Body of pancreas (tissue), 4 donors: ENCODE results near the gene CTNNA2. TPM values are rescaled to one million over a fixed set of nuclear protein-coding genes. Genes with fewer than 3 reads are reported as not detected.

Experiments
- ATAC-seq: fragments of 150-250 bp; one replicate; pipeline ENCODE4 v1.9.1; 2016
- DNase-seq, 4 donors: peaks; one replicate each; pipeline ENCODE4 v3.0.0-alpha.2; 2019
- H3K27ac ChIP-seq, 4 donors: fragments of 200-600 bp; sonication (generic); 1 replicate in 3 of 4; 2 replicates in 1 of 4; pipeline versions ENCODE4 v1.5.1 to v1.6.1; 2016 to 2019; ENCODE audit warnings: mild to moderate bottlenecking in 1 of 4, mixed read lengths in 1 of 4, moderate library complexity in 1 of 4
- H3K27me3 ChIP-seq, 2 donors: fragments of 200-600 bp; sonication (generic); one replicate each; pipeline ENCODE4 v1.6.0; 2016; ENCODE audit warnings: mild to moderate bottlenecking in 1 of 2
- H3K36me3 ChIP-seq, 2 donors: fragments of 200-600 bp; sonication (generic); replicated peaks in 1 of 2; 2 replicates each; pipeline ENCODE4 v1.5.1; 2016; ENCODE audit warnings: low read depth in 2 of 2; ENCODE audit not compliant: insufficient read depth in 1 of 2
- H3K4me1 ChIP-seq: fragments of 200-600 bp; sonication (generic); one replicate; pipeline ENCODE4 v1.6.0; 2016
- H3K4me3 ChIP-seq, 2 donors: fragments of 200-600 bp; sonication (generic); 1 replicate in 1 of 2; 2 replicates in 1 of 2; pipeline ENCODE4 v1.5.1; 2016 to 2019
- H3K9me3 ChIP-seq, 3 donors: fragments of 200-600 bp; sonication (generic); 1 replicate in 2 of 3; 2 replicates in 1 of 3; pipeline ENCODE4 v1.5.1; 2016
- POLR2A ChIP-seq, 3 donors: fragments of 450-650 bp; IDR thresholded peaks; one replicate each; pipeline ENCODE4 v1.6.1; 2016; ENCODE audit warnings: antibody characterized with exemption in 3 of 3, mild to moderate bottlenecking in 2 of 3
- WGBS, 2 donors: methylation state at CpG; one replicate each; pipeline ENCODE4 v1.1.5; 2017; 5-methylcytosine and 5-hydroxymethylcytosine counted together
- intact Hi-C: fragments of 100-400 bp; cut with DNase I; formaldehyde crosslinking; loops from one replicate; pipeline ENCODE4 v1.15.1; 2023
- total RNA-seq, 2 donors: library from RNA; depleted of rRNA; stranded (reverse); fragments of >200 nt; gene quantifications; one replicate each; pipeline ENCODE4 v1.1.0, GENCODE V29; 2016
- TF ChIP-seq, protein P1 (sequence below), 7 experiments: fragments of 450-650 bp in 4 of 7; fragments of 200-600 bp in 3 of 7; sonication (generic) in 3 of 7; IDR thresholded peaks; one replicate each; pipeline ENCODE4 v1.5.1; 2016 to 2019; ENCODE audit warnings: antibody characterized with exemption in 7 of 7

CTNNA2 gene
- total RNA-seq, 2 donors from 2014 or later: 0.52 to 29.3 TPM

DNA sequence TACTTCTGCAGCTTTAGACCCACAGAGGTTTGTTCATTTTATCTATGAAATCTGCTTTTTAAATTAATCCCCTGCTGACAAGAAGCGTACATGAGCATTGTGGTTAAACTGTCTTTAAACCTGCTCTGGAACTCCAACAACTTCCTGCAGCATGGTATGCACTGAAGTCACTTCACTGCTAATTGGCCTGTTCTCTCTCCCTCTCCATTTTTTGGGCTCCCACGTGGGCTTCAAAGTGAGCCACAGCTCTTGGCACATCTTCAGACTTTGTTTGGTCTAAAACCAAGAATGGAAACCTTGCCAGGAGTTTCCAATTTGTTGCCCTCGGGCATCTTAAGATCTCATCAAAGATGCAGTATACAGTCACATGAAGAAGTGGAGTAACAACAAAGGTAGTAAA is 480.3 kb downstream of the CTNNA2 start:
- Histone ChIP-seq H3K4me3 (no peak overlapping the region), H3K27ac (no peak overlapping the region), H3K36me3 (no peaks in the 10 kb centered on the region), H3K4me1 (no peaks in the 10 kb centered on the region), H3K27me3 (no peaks in the 10 kb centered on the region), H3K9me3 (no peaks in the 10 kb centered on the region)
- no peak for DNase-seq
- intact Hi-C loops: no loop called here
- WGBS, 2 donors: 26 to 29% methylated on average over 3 of the region's 3 CpGs
- no peak for TF ChIP-seq POLR2A (IDR thresholded peaks at IDR 0.05)
- TF ChIP-seq, protein P1, sequence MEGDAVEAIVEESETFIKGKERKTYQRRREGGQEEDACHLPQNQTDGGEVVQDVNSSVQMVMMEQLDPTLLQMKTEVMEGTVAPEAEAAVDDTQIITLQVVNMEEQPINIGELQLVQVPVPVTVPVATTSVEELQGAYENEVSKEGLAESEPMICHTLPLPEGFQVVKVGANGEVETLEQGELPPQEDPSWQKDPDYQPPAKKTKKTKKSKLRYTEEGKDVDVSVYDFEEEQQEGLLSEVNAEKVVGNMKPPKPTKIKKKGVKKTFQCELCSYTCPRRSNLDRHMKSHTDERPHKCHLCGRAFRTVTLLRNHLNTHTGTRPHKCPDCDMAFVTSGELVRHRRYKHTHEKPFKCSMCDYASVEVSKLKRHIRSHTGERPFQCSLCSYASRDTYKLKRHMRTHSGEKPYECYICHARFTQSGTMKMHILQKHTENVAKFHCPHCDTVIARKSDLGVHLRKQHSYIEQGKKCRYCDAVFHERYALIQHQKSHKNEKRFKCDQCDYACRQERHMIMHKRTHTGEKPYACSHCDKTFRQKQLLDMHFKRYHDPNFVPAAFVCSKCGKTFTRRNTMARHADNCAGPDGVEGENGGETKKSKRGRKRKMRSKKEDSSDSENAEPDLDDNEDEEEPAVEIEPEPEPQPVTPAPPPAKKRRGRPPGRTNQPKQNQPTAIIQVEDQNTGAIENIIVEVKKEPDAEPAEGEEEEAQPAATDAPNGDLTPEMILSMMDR (IDR thresholded peaks at IDR 0.05): no peak
- ATAC-seq: no peak

DNA sequence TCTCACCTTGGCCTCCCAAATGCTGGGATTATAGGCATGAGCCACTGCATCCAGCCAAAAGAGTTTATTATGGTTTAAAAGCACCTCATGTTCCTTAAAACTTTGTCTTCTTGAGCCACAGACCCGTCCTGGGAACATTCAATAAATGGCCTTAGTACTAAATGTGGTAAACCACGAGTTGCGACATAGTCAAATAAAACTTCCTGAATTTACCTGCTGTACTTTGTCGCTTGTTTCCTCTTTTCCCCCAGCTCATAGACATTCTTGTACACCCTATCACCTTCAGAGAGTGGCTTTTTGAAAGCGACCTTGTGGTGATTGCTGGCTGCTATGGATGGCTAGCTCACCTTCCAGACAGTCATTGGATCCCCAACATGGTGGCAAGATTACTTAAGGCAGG is 481.3 kb downstream of the CTNNA2 start:
- intact Hi-C loops: no loop called here
- no peak overlapping the region for H3K27ac ChIP-seq
- WGBS, 2 donors: 47 to 62% methylated on average over 5 of the region's 5 CpGs
- H3K27me3 ChIP-seq: no peaks in the 10 kb centered on the region
- no peak for DNase-seq
- H3K9me3 ChIP-seq: no peaks in the 10 kb centered on the region
- no peak for TF ChIP-seq POLR2A (IDR thresholded peaks at IDR 0.05)
- TF ChIP-seq, protein P1 (IDR thresholded peaks at IDR 0.05): no peak
- no peak overlapping the region for H3K4me3 ChIP-seq
- H3K4me1 ChIP-seq: no peaks in the 10 kb centered on the region
- no peak for ATAC-seq
- H3K36me3 ChIP-seq: no peaks in the 10 kb centered on the region

DNA sequence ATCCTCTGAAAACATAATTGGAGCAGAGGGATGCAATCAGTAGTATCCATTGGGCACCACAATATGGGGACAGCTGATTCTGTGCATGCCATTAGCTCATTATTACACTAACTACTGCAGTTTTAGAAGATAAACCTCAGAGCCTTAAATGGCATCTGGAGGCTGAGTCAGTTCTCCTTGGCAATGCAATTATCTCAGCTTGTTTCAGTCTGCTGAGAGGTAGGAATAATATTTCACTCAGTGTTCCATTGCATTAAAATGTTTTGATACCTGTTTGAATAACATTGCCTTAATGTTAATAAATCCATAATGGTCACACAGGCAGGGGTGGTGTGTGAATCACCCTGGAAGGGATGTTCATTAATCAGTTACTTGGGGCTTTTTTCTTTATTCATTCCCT is 482.1 kb downstream of the CTNNA2 start:
- no peak for DNase-seq
- Histone ChIP-seq H3K36me3 (no peaks in the 10 kb centered on the region), H3K27ac (no peak overlapping the region), H3K27me3 (no peaks in the 10 kb centered on the region), H3K4me3 (no peak overlapping the region), H3K9me3 (no peaks in the 10 kb centered on the region), H3K4me1 (no peaks in the 10 kb centered on the region)
- intact Hi-C loops: no loop called here
- TF ChIP-seq, protein P1 (IDR thresholded peaks at IDR 0.05): no peak
- TF ChIP-seq POLR2A (IDR thresholded peaks at IDR 0.05): no peak
- ATAC-seq: no peak

DNA sequence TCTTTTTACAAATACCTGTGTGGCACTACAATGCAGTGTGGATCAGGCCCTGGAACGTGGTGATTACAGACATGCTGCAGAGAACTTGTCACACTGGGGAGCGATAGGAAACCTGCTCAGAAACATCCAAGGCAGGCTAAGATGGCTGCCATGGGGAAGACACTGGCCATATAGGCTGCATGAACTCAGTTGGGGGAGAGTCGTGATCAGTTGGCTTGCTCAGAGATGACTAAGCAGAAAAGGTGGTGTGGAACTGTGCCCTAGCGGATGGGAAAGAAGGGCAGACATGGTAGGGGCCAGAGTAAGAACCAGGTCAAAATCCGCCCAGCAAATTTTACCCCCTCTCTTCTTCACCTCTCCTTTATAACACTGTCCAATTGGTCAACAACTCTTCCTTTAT is 483.9 kb downstream of the CTNNA2 start:
- H3K27me3 ChIP-seq: no peaks in the 10 kb centered on the region

DNA sequence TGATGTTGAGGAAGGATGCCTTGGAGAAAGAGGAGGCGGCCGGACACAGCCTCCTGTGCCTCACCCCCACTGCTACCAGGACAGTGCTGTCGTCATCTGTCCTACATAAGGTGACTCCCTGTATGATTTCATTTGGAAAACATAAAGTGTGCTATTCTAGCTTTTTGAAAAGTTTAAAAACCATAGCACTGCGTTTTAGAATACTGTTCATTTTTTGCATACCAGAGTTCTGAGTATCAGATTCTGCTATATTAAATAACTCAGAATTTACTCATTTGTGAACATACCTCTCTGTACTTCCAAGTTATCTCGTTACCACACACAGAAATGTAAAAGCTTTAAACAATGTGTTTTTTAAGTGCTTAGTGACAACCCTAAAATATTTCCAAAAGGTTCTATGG is 488.9 kb downstream of the CTNNA2 start:
- DNase-seq (no peak), ATAC-seq (no peak)
- WGBS, 2 donors: 45 to 48% methylated on average over 5 of the region's 5 CpGs
- H3K36me3 ChIP-seq: no peaks in the 10 kb centered on the region
- intact Hi-C loops: no loop called here
- no peak overlapping the region for H3K4me3 ChIP-seq
- no peak for TF ChIP-seq POLR2A (IDR thresholded peaks at IDR 0.05)
- TF ChIP-seq, protein P1 (IDR thresholded peaks at IDR 0.05): no peak
- H3K27me3 ChIP-seq: no peaks in the 10 kb centered on the region
- H3K4me1 ChIP-seq: no peaks in the 10 kb centered on the region
- no peak overlapping the region for H3K27ac ChIP-seq
- no peaks in the 10 kb centered on the region for H3K9me3 ChIP-seq

More for the DNA sequence above, 483.9 kb downstream of the CTNNA2 start:
- Histone ChIP-seq H3K9me3 (no peaks in the 10 kb centered on the region), H3K36me3 (no peaks in the 10 kb centered on the region), H3K4me1 (no peaks in the 10 kb centered on the region), H3K4me3 (no peak overlapping the region), H3K27ac (no peak overlapping the region)
- intact Hi-C loops: no loop called here
- TF ChIP-seq POLR2A (IDR thresholded peaks at IDR 0.05): no peak
- TF ChIP-seq, protein P1 (IDR thresholded peaks at IDR 0.05): no peak
- 68 to 70% methylated on average over 5 of the region's 5 CpGs for WGBS, 2 donors
- DNase-seq: no peak
- no peak for ATAC-seq
